ENCODE data around the gene XIRP1. TPM values are rescaled to one million over a fixed set of nuclear protein-coding genes. Genes with fewer than 3 reads are reported as not detected.

XIRP1 gene
- total RNA-seq, 3 donors from 2014 or later: 0.44 TPM; not detected in 2

- TF ChIP-seq CTCF (IDR thresholded peaks at IDR 0.05) (no peak), POLR2AphosphoS5 (IDR thresholded peaks at IDR 0.05) (no peak), POLR2A (IDR thresholded peaks at IDR 0.05) (no peak)
- no peaks in the 10 kb centered on the region for H3K27me3 ChIP-seq
- H3K4me1 ChIP-seq: no peaks in the 10 kb centered on the region
- H3K9me3 ChIP-seq: no peaks in the 10 kb centered on the region
- no peak overlapping the region for H3K4me3 ChIP-seq
- no peak overlapping the region for H3K27ac ChIP-seq
- intact Hi-C loops (cut with DNase I; ENCODE audit: low total_unique reads): no loop called here
- DNase-seq (ENCODE audit: low spot score in 2 of 2): no peak
- H3K36me3 ChIP-seq: no peaks in the 10 kb centered on the region
Measured at GRCh38 chr3:39165518-39165917, 26.9 kb downstream of the XIRP1 start.

GRCh38 chr3:39164414-39164813 is 28.0 kb downstream of the XIRP1 start:
- H3K27ac ChIP-seq: no peak overlapping the region
- H3K36me3 ChIP-seq: no peaks in the 10 kb centered on the region
- DNase-seq (ENCODE audit: low spot score in 2 of 2): no peak
- no peaks in the 10 kb centered on the region for H3K4me1 ChIP-seq
- H3K27me3 ChIP-seq: no peaks in the 10 kb centered on the region
- H3K9me3 ChIP-seq: no peaks in the 10 kb centered on the region
- no peak overlapping the region for H3K4me3 ChIP-seq
- intact Hi-C loops (cut with DNase I; ENCODE audit: low total_unique reads): no loop called here
- TF ChIP-seq CTCF (IDR thresholded peaks at IDR 0.05): no peak
- TF ChIP-seq POLR2AphosphoS5 (IDR thresholded peaks at IDR 0.05): no peak
- TF ChIP-seq POLR2A (IDR thresholded peaks at IDR 0.05): no peak

- Histone ChIP-seq H3K27me3 (no peaks in the 10 kb centered on the region), H3K9me3 (no peaks in the 10 kb centered on the region), H3K27ac (no peak overlapping the region), H3K4me3 (no peak overlapping the region), H3K36me3 (no peaks in the 10 kb centered on the region), H3K4me1 (no peaks in the 10 kb centered on the region)
- intact Hi-C loops (cut with DNase I; ENCODE audit: low total_unique reads): no loop called here
- TF ChIP-seq POLR2AphosphoS5 (IDR thresholded peaks at IDR 0.05): no peak
- no peak for TF ChIP-seq POLR2A (IDR thresholded peaks at IDR 0.05)
- TF ChIP-seq CTCF (IDR thresholded peaks at IDR 0.05): no peak
- DNase-seq (ENCODE audit: low spot score in 2 of 2): no peak
Measured at GRCh38 chr3:39158148-39158715, 34.2 kb downstream of the XIRP1 start.

GRCh38 chr3:39157359-39157758 is 35.0 kb downstream of the XIRP1 start:
- intact Hi-C loops (cut with DNase I; ENCODE audit: low total_unique reads): no loop called here
- H3K9me3 ChIP-seq: no peaks in the 10 kb centered on the region

GRCh38 chr3:39156421-39156820 is 36.0 kb downstream of the XIRP1 start:
- H3K4me3 ChIP-seq: no peak overlapping the region
- TF ChIP-seq POLR2A (IDR thresholded peaks at IDR 0.05): no peak
- TF ChIP-seq CTCF (IDR thresholded peaks at IDR 0.05): no peak
- no peak for TF ChIP-seq POLR2AphosphoS5 (IDR thresholded peaks at IDR 0.05)
- DNase-seq (ENCODE audit: low spot score in 2 of 2): no peak
- no peaks in the 10 kb centered on the region for H3K36me3 ChIP-seq
- intact Hi-C loops (cut with DNase I; ENCODE audit: low total_unique reads): no loop called here
- H3K4me1 ChIP-seq: no peaks in the 10 kb centered on the region
- H3K9me3 ChIP-seq: no peaks in the 10 kb centered on the region
- peak overlapping the region in 1 of 2 donors; percentile 59 for H3K27ac ChIP-seq
- no peaks in the 10 kb centered on the region for H3K27me3 ChIP-seq

More at GRCh38 chr3:39157359-39157758, 35.0 kb downstream of the XIRP1 start:
- H3K27me3 ChIP-seq: no peaks in the 10 kb centered on the region
- no peaks in the 10 kb centered on the region for H3K4me1 ChIP-seq
- TF ChIP-seq POLR2A (IDR thresholded peaks at IDR 0.05): no peak
- TF ChIP-seq POLR2AphosphoS5 (IDR thresholded peaks at IDR 0.05): no peak
- no peak for TF ChIP-seq CTCF (IDR thresholded peaks at IDR 0.05)
- no peak overlapping the region for H3K4me3 ChIP-seq
- no peak overlapping the region for H3K27ac ChIP-seq
- DNase-seq (ENCODE audit: low spot score in 2 of 2): no peak
- H3K36me3 ChIP-seq: no peaks in the 10 kb centered on the region
